Stimulated activated CD4-positive, alpha-beta T cell treated with anti-CD3 and anti-CD28 coated beads, Interleukin-12 subunit alpha, Interleukin-12 subunit beta, amount 100 ng/mL, for 4 hours (primary cell): ENCODE results near the gene ZBTB42.

Experiments
- DNase-seq: peaks from one replicate; pipeline ENCODE4 v3.0.0-alpha.2; 2020

ZBTB42 gene

GRCh38 chr14:104844306-104845032, 43.6 kb downstream of the ZBTB42 start:
- no peak for DNase-seq

GRCh38 chr14:104845033-104845666, 44.2 kb downstream of the ZBTB42 start:
- no peak for DNase-seq

GRCh38 chr14:104845834-104846441, 45.0 kb downstream of the ZBTB42 start:
- DNase-seq: no peak

- DNase-seq: no peak
These were observed 51.4 kb downstream of the ZBTB42 start for GRCh38 chr14:104852280-104852663.
